ENCODE results near the gene GIN1.
A peak's percentile ranks its signal among the peaks of the same experiment; 100 is the strongest.

GIN1 gene

DNA sequence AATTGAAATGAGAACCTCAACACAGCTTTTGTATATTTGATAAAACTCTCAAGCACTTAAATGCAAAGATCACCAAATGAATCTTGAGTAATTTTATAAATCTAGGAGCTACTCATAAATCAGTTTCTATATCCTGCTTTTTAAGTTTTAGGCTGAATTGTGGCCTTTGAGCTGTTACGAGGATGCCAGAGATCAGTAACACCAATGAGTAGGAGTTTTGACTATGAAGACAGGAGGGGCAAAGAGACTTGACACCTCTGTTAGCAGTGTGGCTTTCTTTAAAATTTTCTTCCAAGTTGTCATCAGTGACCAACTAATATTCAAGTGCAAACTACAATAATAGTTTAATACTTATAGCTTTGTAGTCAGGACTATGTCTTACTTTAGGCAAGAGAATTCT is 12.7 kb upstream of the GIN1 start:
- no peaks in the 10 kb centered on the region for H3K4me1 ChIP-seq (ENCODE audit: control insufficient read depth, insufficient read depth, low read length)
- no peak overlapping the region for H3K4me3 ChIP-seq (ENCODE audit: low read depth, low read length)
- peaks cover 7% of the 10 kb centered on the region; the same call in 1 of the 2 replicates for H3K36me3 ChIP-seq (ENCODE audit: control insufficient read depth, insufficient read depth, low read length)
- H3K9ac ChIP-seq (ENCODE audit: low read depth, low read length) = no peak overlapping the region
- H3K9me3 ChIP-seq (ENCODE audit: control insufficient read depth, insufficient read depth, low read length) = no peaks in the 10 kb centered on the region
- H3K27ac ChIP-seq (ENCODE audit: low read depth, low read length) = no peak overlapping the region
- no peaks in the 10 kb centered on the region for H3K27me3 ChIP-seq (ENCODE audit: control insufficient read depth, insufficient read depth, low read length)

DNA sequence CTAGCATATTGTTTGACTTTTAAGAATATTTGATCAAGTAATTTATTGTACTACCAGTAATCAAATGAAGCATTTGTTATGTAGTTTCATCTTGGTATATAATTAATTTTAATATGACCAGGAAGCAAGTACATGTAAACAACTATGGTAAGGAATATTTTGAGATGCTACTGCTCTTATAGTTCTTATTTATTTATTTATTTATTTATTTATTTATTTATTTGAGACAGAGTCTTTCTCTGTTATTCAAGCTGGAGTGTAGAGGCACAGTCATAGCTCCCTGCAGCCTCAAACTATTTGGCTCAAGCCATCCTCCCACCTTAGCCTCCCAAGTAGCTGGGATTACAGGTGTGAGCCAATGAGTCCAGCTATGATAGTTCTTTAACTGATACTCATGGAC is 8.3 kb upstream of the GIN1 start:
- H3K27me3 ChIP-seq (ENCODE audit: control insufficient read depth, insufficient read depth, low read length) = no peaks in the 10 kb centered on the region
- 0 out of 2 replicates have a peak, but pooled peaks cover 5% of the 10 kb centered on the region for H3K36me3 ChIP-seq (ENCODE audit: control insufficient read depth, insufficient read depth, low read length)

DNA sequence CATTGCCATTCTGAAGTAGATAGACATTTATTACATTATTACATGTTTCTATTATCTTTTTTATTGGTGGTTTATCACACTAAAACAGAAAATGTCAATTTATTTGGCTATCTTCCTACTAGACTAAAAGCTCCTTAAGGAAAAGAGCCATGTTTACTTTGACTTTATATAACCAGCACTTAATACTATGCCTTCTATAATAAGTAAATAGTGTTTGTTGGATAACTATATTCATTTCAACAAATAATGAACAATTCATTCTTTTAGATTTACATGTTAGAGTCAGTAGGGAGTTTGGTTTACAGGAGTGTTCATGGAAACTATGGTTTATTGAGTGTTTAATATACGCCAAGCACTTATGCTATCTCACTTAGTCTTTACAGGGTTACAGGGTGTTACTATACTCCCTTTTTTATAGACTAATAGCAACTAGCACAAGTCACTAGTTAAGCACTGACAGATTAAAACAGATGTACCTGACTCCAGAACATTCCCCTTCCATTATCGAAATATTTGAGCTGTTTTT is 7.4 kb upstream of the GIN1 start:
- Histone ChIP-seq H3K27me3 (ENCODE audit: control insufficient read depth, insufficient read depth, low read length) (no peaks in the 10 kb centered on the region), H3K4me1 (ENCODE audit: control insufficient read depth, insufficient read depth, low read length) (no peaks in the 10 kb centered on the region), H3K9me3 (ENCODE audit: control insufficient read depth, insufficient read depth, low read length) (no peaks in the 10 kb centered on the region), H3K27ac (ENCODE audit: low read depth, low read length) (no peak overlapping the region), H3K36me3 (ENCODE audit: control insufficient read depth, insufficient read depth, low read length) (0 out of 2 replicates have a peak, but pooled peaks cover 5% of the 10 kb centered on the region), H3K4me3 (ENCODE audit: low read depth, low read length) (no peak overlapping the region), H3K9ac (ENCODE audit: low read depth, low read length) (no peak overlapping the region)

More for the DNA sequence above, 8.3 kb upstream of the GIN1 start:
- Histone ChIP-seq H3K4me1 (ENCODE audit: control insufficient read depth, insufficient read depth, low read length) (no peaks in the 10 kb centered on the region), H3K9ac (ENCODE audit: low read depth, low read length) (no peak overlapping the region), H3K9me3 (ENCODE audit: control insufficient read depth, insufficient read depth, low read length) (no peaks in the 10 kb centered on the region), H3K4me3 (ENCODE audit: low read depth, low read length) (no peak overlapping the region), H3K27ac (ENCODE audit: low read depth, low read length) (no peak overlapping the region)

- Histone ChIP-seq H3K4me3 (ENCODE audit: low read depth, low read length) (no peak overlapping the region), H3K27ac (ENCODE audit: low read depth, low read length) (no peak overlapping the region), H3K9me3 (ENCODE audit: control insufficient read depth, insufficient read depth, low read length) (no peaks in the 10 kb centered on the region), H3K27me3 (ENCODE audit: control insufficient read depth, insufficient read depth, low read length) (no peaks in the 10 kb centered on the region), H3K4me1 (ENCODE audit: control insufficient read depth, insufficient read depth, low read length) (peaks cover 2% of the 10 kb centered on the region; the same call in 1 of the 2 replicates), H3K9ac (ENCODE audit: low read depth, low read length) (no peak overlapping the region), H3K36me3 (ENCODE audit: control insufficient read depth, insufficient read depth, low read length) (0 out of 2 replicates have a peak, but pooled peaks cover 5% of the 10 kb centered on the region)
Measured at GRCh38 chr5:103126557-103126956, 6.6 kb upstream of the GIN1 start.

DNA sequence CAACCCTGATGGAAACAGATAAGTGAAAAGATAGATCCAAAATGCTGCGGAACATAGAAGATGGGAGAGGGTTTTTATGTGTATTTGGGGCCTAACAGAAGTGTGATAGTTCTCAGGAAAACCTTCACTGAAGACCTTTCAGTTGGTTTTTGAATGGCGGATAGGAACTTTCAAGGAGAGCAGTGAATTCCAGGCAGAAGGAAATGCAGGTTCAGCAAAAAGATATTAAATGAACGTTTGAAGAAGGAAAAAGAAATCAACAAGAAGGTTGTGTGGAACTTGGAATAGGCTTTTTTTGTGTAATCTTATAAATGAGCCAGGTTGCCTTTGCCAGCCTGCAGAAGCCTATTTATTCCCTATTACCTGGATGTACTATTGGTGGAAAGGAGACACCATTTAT is 2.3 kb upstream of the GIN1 start:
- H3K27me3 ChIP-seq (ENCODE audit: control insufficient read depth, insufficient read depth, low read length) = no peaks in the 10 kb centered on the region
- H3K36me3 ChIP-seq (ENCODE audit: control insufficient read depth, insufficient read depth, low read length) = no peaks in the 10 kb centered on the region
- H3K4me1 ChIP-seq (ENCODE audit: control insufficient read depth, insufficient read depth, low read length) = peaks cover 14% of the 10 kb centered on the region
- H3K9me3 ChIP-seq (ENCODE audit: control insufficient read depth, insufficient read depth, low read length) = no peaks in the 10 kb centered on the region
- no peak overlapping the region for H3K27ac ChIP-seq (ENCODE audit: low read depth, low read length)
- H3K9ac ChIP-seq (ENCODE audit: low read depth, low read length) = no peak overlapping the region
- no peak overlapping the region for H3K4me3 ChIP-seq (ENCODE audit: low read depth, low read length)

DNA sequence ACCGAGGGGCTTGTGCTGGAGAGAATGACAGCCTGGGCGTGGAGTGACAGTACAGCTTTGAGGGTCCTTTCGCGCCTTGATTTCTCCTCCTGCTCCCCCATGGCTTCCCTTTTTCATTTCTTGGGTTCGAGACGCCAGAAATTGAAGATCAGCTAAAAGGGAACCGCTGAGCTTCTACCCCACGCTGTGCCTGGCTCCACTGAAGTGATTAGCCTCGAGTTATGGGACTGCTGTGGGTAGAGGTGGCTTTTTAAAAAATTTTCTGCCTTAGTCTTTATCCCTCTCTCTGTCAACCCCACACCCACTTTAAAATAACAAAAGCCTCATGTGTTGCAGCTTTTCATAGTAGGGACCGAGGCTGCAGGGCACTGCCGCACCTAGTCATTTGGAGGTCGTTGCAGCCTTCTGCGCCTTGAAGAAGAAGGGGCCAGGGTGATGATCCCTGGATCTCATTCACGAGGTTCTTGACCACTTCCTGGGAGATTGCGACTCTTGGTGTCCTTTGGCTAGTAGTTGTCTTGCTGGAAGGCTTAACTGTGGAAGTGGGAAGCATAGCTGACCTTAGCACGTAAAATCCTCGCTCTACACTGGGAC is 766 bp upstream of the GIN1 start:
- peak overlapping the region; percentile 76 for H3K9ac ChIP-seq (ENCODE audit: low read depth, low read length)
- H3K27me3 ChIP-seq (ENCODE audit: control insufficient read depth, insufficient read depth, low read length) = no peaks in the 10 kb centered on the region
- H3K4me3 ChIP-seq (ENCODE audit: low read depth, low read length) = peak overlapping the region; percentile 98
- H3K4me1 ChIP-seq (ENCODE audit: control insufficient read depth, insufficient read depth, low read length) = peaks cover 14% of the 10 kb centered on the region
- peak overlapping the region; percentile 91 for H3K27ac ChIP-seq (ENCODE audit: low read depth, low read length)
- H3K36me3 ChIP-seq (ENCODE audit: control insufficient read depth, insufficient read depth, low read length) = no peaks in the 10 kb centered on the region
- no peaks in the 10 kb centered on the region for H3K9me3 ChIP-seq (ENCODE audit: control insufficient read depth, insufficient read depth, low read length)

- Histone ChIP-seq H3K36me3 (ENCODE audit: control insufficient read depth, insufficient read depth, low read length) (no peaks in the 10 kb centered on the region), H3K27me3 (ENCODE audit: control insufficient read depth, insufficient read depth, low read length) (no peaks in the 10 kb centered on the region), H3K27ac (ENCODE audit: low read depth, low read length) (peak overlapping the region; percentile 99), H3K4me1 (ENCODE audit: control insufficient read depth, insufficient read depth, low read length) (peaks cover 14% of the 10 kb centered on the region), H3K4me3 (ENCODE audit: low read depth, low read length) (peak overlapping the region; percentile 98), H3K9ac (ENCODE audit: low read depth, low read length) (peak overlapping the region; percentile 97), H3K9me3 (ENCODE audit: control insufficient read depth, insufficient read depth, low read length) (no peaks in the 10 kb centered on the region)
Measured at GRCh38 chr5:103119070-103119764, 721 bp downstream of the GIN1 start.

DNA sequence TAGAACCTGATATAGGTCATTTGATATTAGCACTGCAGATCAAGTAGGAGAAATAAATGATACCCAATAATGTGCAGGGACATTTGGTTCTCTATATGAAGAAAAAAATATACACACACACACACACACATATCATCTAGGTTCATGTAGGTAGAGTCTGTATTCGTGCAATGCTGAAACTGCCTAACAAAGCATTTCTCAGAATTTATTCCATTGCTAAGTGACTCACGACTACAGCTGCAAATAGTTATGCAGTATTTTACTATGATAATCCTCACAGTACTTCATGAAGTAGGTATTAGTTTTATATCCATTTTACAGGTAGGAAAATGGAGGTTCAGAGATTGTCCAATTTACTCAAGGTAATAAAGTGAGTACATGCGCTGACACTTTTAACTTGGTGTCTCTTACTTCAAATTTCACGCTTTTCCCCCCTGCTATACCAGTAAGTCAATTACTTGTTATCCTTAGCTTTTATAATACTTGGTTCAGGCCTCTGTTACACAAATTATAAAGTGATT is 2.4 kb downstream of the GIN1 start:
- no peak overlapping the region for H3K27ac ChIP-seq (ENCODE audit: low read depth, low read length)
- no peak overlapping the region for H3K4me3 ChIP-seq (ENCODE audit: low read depth, low read length)

GRCh38 chr5:103114440-103114839 is 5.5 kb downstream of the GIN1 start:
- Histone ChIP-seq H3K4me3 (ENCODE audit: low read depth, low read length) (no peak overlapping the region), H3K9me3 (ENCODE audit: control insufficient read depth, insufficient read depth, low read length) (no peaks in the 10 kb centered on the region), H3K27ac (ENCODE audit: low read depth, low read length) (no peak overlapping the region), H3K27me3 (ENCODE audit: control insufficient read depth, insufficient read depth, low read length) (no peaks in the 10 kb centered on the region), H3K9ac (ENCODE audit: low read depth, low read length) (no peak overlapping the region), H3K36me3 (ENCODE audit: control insufficient read depth, insufficient read depth, low read length) (no peaks in the 10 kb centered on the region), H3K4me1 (ENCODE audit: control insufficient read depth, insufficient read depth, low read length) (peaks cover 17% of the 10 kb centered on the region)

More for the DNA sequence above, 2.4 kb downstream of the GIN1 start:
- no peaks in the 10 kb centered on the region for H3K9me3 ChIP-seq (ENCODE audit: control insufficient read depth, insufficient read depth, low read length)
- H3K27me3 ChIP-seq (ENCODE audit: control insufficient read depth, insufficient read depth, low read length) = no peaks in the 10 kb centered on the region
- H3K4me1 ChIP-seq (ENCODE audit: control insufficient read depth, insufficient read depth, low read length) = peaks cover 14% of the 10 kb centered on the region
- H3K9ac ChIP-seq (ENCODE audit: low read depth, low read length) = no peak overlapping the region
- H3K36me3 ChIP-seq (ENCODE audit: control insufficient read depth, insufficient read depth, low read length) = no peaks in the 10 kb centered on the region

GRCh38 chr5:103112910-103113309 is 7.0 kb downstream of the GIN1 start:
- Histone ChIP-seq H3K4me1 (ENCODE audit: control insufficient read depth, insufficient read depth, low read length) (peaks cover 23% of the 10 kb centered on the region), H3K27ac (ENCODE audit: low read depth, low read length) (no peak overlapping the region), H3K9me3 (ENCODE audit: control insufficient read depth, insufficient read depth, low read length) (no peaks in the 10 kb centered on the region), H3K9ac (ENCODE audit: low read depth, low read length) (no peak overlapping the region), H3K4me3 (ENCODE audit: low read depth, low read length) (no peak overlapping the region), H3K27me3 (ENCODE audit: control insufficient read depth, insufficient read depth, low read length) (no peaks in the 10 kb centered on the region), H3K36me3 (ENCODE audit: control insufficient read depth, insufficient read depth, low read length) (no peaks in the 10 kb centered on the region)

GRCh38 chr5:103111468-103111867 is 8.5 kb downstream of the GIN1 start:
- Histone ChIP-seq H3K4me3 (ENCODE audit: low read depth, low read length) (no peak overlapping the region), H3K27ac (ENCODE audit: low read depth, low read length) (no peak overlapping the region), H3K9me3 (ENCODE audit: control insufficient read depth, insufficient read depth, low read length) (no peaks in the 10 kb centered on the region), H3K36me3 (ENCODE audit: control insufficient read depth, insufficient read depth, low read length) (no peaks in the 10 kb centered on the region), H3K4me1 (ENCODE audit: control insufficient read depth, insufficient read depth, low read length) (peaks cover 23% of the 10 kb centered on the region), H3K9ac (ENCODE audit: low read depth, low read length) (no peak overlapping the region), H3K27me3 (ENCODE audit: control insufficient read depth, insufficient read depth, low read length) (no peaks in the 10 kb centered on the region)

All from HUES48 (cell line).